Stimulated activated CD4-positive, alpha-beta T cell treated with anti-CD3 and anti-CD28 coated beads, TNF-alpha, amount 100 ng/mL, for 24 hours (primary cell): ENCODE data around the gene LIX1.
A peak's percentile ranks its signal among the peaks of the same experiment; 100 is the strongest.
"Not testable (repeated sequence)": the region's sequence is repeated elsewhere in the genome, so short reads cannot be mapped to it uniquely, and the experiment has no call there.

Experiments
- DNase-seq, 3 experiments: peaks; one replicate each; pipeline ENCODE4 v3.0.0-alpha.2; 2020; ENCODE audit warnings: low read depth in 3 of 3

Gene LIX1

DNA sequence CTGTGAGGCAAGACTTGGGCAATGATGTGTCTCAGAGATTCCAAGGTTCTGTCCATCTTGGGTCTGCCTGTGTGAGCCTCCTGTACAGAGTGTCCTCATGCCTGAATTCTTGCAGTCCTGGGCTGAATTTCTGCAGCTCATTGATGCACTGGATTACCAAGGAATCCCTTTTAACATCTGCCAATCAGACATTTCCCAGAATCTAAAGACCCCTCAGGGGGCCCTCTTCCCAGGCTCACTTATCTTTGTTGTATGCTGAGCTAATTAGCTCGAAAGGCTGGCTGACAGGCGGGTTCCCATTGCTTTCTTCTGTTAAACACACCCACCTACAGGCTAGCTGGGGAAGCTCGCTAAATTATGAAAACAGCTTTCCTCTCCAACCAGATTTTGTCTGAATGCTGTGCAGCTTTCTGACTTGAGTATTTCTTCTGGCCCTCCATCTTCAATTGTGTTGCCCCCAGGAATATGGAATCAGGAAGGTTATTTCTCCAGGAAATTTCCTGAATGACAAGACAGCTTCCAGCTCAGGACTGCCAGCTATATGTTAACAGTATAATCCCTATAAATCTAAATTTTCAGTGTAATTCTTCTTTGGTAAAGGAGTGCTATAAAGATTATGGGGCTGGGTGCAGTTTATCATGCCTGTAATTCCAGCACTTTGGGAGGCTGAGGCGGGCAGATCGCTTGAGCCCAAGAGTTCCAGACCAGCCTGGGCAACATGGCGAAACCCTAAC is at the start of gene LIX1:
Gene LIX1 (minus strand): TSS at position 91 of the 734 bp plus-strand sequence. CDS start 35 bp downstream, at position 56.
- DNase-seq = peak in 1 of 3 experiments; percentile 6

DNA sequence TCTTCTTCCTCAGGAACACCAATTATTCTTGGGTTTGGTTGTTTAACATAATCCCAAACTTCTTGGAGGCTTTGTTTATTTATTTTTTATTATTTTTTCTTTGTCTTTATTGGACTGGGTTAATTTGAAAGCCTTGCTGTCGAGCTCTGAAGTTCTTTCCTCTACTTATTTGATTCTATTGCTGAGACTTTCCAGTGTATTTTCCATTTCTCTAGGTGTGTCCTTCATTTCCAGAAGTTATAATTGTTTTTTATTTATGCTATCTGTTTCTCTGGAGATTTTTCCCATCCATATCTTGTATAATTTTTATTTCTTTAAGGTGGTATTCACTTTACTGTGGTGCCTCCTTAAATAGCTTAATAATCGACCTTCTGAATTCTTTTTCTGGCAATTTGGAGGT is 49.5 kb upstream of the LIX1 start:
- DNase-seq = no peak

- DNase-seq = not testable (repeated sequence)
Observed at GRCh38 chr5:97189523-97189922, 47.1 kb upstream of the LIX1 start.

- no peak for DNase-seq
Observed at GRCh38 chr5:97183930-97184213, 41.5 kb upstream of the LIX1 start.

- DNase-seq = peak; percentile 85 to 94 (median 89)
Observed at GRCh38 chr5:97183100-97183929, 40.9 kb upstream of the LIX1 start, which contains the start of gene RIOK2. Gene RIOK2, minus strand, starts transcription at chr5:97183247. Its CDS starts 56 bp downstream, at chr5:97183191.

- DNase-seq = no peak
Observed at GRCh38 chr5:97182571-97183099, 40.2 kb upstream of the LIX1 start.

GRCh38 chr5:97181856-97182545 is 39.6 kb upstream of the LIX1 start:
- DNase-seq = no peak

GRCh38 chr5:97179457-97179856 is 37.0 kb upstream of the LIX1 start:
- not testable (repeated sequence) for DNase-seq

GRCh38 chr5:97172227-97172626 is 29.8 kb upstream of the LIX1 start:
- no peak for DNase-seq

DNA sequence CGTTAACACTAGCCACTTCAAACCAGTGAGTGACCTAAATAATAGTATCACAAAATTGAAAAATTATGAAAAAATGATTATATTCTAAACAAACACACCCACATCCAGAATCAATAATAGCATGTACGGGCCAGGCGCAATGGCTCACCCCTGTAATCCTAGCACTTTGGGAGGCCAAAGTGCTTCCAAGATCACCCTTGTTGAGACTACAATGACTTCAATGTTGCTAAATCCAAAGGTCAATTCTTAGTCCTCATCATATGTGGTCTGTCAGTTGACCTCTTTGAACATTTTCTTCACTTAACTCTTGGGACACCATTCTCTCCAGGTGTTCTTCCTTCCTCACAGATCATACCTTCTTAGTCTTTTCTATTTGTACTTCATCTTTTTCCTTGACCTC is 29.3 kb upstream of the LIX1 start:
- no peak for DNase-seq

GRCh38 chr5:97167435-97167834 is 25.0 kb upstream of the LIX1 start:
- no peak for DNase-seq

- DNase-seq = no peak
Observed at GRCh38 chr5:97165726-97166125, 23.3 kb upstream of the LIX1 start.

DNA sequence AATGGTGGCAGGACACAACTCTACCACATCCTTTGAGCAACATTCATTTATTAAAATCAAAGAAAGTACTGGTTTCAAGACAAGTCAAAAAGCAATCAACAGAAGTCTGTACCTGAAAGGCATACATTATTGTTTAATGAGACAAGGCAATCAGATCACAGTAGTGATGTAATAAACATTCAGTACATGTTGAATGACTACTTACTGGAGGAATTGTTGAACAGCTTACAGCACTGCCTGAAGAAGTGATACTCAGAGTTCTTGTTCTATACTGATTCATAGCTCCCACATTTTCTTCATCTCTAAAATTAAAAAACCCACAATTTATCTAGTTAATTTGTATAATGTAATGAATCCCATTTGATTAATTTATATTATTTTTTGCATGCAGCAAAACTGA is 22.4 kb upstream of the LIX1 start:
- DNase-seq = no peak

GRCh38 chr5:97163790-97164285 is 21.4 kb upstream of the LIX1 start:
- DNase-seq = no peak

- DNase-seq = no peak
Observed at GRCh38 chr5:97163360-97163764, 21.0 kb upstream of the LIX1 start.

DNA sequence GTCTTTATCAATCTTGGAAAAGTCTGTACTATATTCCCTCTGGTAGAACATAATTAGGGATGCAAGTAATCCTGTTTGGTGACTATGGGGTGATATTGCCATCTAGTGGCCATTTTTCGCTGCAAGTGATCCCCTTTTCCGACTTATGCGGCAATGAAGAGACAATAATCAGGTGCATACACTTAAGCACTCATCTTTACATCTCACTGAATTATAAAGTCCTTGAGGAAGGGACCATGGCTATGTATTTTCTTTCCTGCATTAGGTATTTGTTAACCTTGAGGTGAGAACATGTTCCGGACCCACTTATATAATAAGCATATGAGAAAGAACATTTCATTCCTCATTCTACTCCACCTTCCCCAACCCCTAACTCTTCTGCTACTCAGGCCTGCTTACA is 19.6 kb upstream of the LIX1 start:
- DNase-seq = peak in 1 of 3 experiments; percentile 25

GRCh38 chr5:97157689-97158088 is 15.3 kb upstream of the LIX1 start:
- no peak for DNase-seq

DNA sequence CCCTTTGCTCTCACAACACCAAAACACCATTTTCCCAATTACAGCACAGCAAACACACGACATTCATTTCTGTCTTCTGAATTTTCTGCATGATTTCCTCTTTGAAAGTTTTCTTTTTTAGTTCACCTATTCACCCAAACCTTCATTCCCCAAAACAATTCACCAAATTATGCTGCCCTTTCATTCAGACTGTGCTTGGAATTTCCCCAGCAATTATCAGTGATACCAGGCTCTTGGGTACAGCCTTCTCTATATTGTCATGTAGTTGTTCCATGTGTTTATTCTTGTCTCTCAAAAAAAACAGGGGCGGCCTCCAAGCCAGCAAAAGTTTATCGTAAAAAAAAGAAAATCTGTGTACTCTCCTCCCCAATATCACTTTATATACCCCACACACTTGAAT is 9.0 kb upstream of the LIX1 start:
- DNase-seq = no peak

- DNase-seq = no peak
Observed at GRCh38 chr5:97150401-97150800, 8.0 kb upstream of the LIX1 start.

- no peak for DNase-seq
Observed at GRCh38 chr5:97149709-97150108, 7.3 kb upstream of the LIX1 start.

- no peak for DNase-seq
Observed at GRCh38 chr5:97148288-97148687, 5.9 kb upstream of the LIX1 start.

GRCh38 chr5:97143704-97144103 is 1.3 kb upstream of the LIX1 start:
- no peak for DNase-seq
